ENCODE measurements around the gene VWA1. TPM values are rescaled to one million over a fixed set of nuclear protein-coding genes. Genes with fewer than 3 reads are reported as not detected.

The VWA1 gene
- total RNA-seq, 1 experiment from 2014 or later = 35.5 TPM

DNA sequence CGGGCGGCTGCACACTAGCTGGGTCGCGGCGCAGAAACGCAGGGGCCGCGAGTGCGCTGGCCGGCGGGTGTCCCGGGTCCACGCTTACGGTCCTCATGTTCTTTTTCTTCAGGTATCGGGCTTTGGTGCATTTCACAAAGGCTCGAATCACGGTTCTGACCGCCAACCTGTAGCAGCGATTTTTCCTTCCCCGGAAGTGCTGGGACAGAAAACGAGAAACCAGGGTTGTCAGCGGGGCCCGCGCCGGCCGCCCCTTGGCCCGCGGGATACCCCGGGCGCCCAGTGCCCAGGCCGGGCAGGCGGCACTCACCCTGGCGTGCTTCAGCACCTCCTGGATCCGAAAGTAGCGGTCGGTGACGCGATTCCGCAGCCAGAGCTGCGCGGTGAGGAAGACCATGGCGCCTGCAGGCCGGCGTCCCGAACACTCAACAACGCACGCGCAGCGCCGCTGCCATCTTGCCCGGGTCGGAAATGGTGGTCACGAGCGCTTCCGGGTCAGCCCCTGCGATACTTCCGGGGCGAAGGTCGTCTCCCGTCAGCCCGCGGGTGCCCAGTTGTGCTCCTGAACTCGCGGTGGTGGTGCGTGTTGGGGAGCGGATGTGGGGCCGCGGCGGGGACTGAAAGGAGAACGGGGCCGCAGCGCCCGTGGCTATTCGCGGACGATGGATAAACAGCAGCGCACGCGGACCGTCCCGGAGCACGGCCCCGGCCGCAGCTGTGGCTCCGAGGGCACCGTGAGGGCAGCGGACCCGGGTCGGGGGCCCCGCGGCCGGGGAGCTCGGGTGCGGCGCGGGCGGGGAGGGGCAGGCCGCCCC, 28.5 kb upstream of the VWA1 start, which contains the start of gene MRPL20 (continued):
- TF ChIP-seq, protein P1, sequence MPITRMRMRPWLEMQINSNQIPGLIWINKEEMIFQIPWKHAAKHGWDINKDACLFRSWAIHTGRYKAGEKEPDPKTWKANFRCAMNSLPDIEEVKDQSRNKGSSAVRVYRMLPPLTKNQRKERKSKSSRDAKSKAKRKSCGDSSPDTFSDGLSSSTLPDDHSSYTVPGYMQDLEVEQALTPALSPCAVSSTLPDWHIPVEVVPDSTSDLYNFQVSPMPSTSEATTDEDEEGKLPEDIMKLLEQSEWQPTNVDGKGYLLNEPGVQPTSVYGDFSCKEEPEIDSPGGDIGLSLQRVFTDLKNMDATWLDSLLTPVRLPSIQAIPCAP (CRISPR knock-in tag; IDR thresholded peaks at IDR 0.05) = peak; percentile 91
- peak; percentile 97 for TF ChIP-seq TEAD1 (CRISPR knock-in tag; IDR thresholded peaks at IDR 0.05)
- TF ChIP-seq, protein P2, sequence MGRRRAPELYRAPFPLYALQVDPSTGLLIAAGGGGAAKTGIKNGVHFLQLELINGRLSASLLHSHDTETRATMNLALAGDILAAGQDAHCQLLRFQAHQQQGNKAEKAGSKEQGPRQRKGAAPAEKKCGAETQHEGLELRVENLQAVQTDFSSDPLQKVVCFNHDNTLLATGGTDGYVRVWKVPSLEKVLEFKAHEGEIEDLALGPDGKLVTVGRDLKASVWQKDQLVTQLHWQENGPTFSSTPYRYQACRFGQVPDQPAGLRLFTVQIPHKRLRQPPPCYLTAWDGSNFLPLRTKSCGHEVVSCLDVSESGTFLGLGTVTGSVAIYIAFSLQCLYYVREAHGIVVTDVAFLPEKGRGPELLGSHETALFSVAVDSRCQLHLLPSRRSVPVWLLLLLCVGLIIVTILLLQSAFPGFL (CRISPR knock-in tag; IDR thresholded peaks at IDR 0.05; ENCODE audit: borderline replicate concordance) = no peak
- TF ChIP-seq SMAD4 (CRISPR knock-in tag; IDR thresholded peaks at IDR 0.05) = 0 out of 2 replicates have a peak, but pooled peaks have one; percentile 41
- TF ChIP-seq, protein P3, sequence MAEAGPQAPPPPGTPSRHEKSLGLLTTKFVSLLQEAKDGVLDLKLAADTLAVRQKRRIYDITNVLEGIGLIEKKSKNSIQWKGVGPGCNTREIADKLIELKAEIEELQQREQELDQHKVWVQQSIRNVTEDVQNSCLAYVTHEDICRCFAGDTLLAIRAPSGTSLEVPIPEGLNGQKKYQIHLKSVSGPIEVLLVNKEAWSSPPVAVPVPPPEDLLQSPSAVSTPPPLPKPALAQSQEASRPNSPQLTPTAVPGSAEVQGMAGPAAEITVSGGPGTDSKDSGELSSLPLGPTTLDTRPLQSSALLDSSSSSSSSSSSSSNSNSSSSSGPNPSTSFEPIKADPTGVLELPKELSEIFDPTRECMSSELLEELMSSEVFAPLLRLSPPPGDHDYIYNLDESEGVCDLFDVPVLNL (CRISPR knock-in tag; IDR thresholded peaks at IDR 0.05; ENCODE audit: borderline replicate concordance, low read depth) = peak; percentile 74; the same call in 1 of the 2 replicates
- TF ChIP-seq FOXK1 (CRISPR knock-in tag; IDR thresholded peaks at IDR 0.05) = peak; percentile 99
- TF ChIP-seq, protein P4, sequence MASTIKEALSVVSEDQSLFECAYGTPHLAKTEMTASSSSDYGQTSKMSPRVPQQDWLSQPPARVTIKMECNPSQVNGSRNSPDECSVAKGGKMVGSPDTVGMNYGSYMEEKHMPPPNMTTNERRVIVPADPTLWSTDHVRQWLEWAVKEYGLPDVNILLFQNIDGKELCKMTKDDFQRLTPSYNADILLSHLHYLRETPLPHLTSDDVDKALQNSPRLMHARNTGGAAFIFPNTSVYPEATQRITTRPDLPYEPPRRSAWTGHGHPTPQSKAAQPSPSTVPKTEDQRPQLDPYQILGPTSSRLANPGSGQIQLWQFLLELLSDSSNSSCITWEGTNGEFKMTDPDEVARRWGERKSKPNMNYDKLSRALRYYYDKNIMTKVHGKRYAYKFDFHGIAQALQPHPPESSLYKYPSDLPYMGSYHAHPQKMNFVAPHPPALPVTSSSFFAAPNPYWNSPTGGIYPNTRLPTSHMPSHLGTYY (CRISPR knock-in tag; IDR thresholded peaks at IDR 0.05) = no peak
- TF ChIP-seq ZNF121 (CRISPR knock-in tag; IDR thresholded peaks at IDR 0.05) = 0 out of 2 replicates have a peak, but pooled peaks have one; percentile 13
- TF ChIP-seq ZNF232 (CRISPR knock-in tag; IDR thresholded peaks at IDR 0.05) = peak; percentile 84
- no peak for TF ChIP-seq FOXJ3 (CRISPR knock-in tag; IDR thresholded peaks at IDR 0.05; ENCODE audit: borderline replicate concordance)
- TF ChIP-seq, protein P5, sequence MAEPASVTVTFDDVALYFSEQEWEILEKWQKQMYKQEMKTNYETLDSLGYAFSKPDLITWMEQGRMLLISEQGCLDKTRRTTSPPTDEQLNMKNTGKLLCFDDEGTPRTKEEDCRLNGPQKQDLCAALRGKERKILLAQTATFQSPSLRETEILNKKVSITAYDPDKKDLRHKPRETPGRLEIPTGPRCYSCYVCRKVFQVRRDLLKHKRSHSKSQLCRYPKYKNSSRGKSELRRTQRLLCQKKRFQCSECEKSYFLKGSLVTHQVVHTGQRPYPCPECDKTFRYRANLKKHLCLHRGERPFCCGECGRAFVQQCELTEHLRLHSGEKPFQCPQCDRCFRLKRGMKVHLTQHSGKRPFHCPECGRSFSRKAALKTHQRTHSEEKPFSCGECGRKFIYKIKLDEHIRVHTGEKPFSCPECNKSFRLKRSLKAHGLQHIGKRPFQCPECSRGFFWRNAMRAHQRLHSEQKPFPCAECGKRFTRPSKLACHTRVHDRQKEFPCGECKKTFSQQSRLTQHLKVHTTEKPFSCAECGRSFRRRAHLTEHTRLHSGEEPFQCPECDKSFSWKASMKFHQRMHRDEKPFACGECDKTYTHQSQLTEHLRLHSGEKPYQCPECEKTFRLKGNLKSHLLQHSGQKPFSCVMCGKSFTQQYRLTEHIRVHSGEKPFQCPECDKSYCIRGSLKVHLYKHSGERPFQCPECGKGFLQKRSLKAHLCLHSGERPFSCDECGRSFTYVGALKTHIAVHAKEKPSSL (CRISPR knock-in tag; conservative IDR thresholded peaks at IDR 0.05) = no peak
- TF ChIP-seq, protein P6, sequence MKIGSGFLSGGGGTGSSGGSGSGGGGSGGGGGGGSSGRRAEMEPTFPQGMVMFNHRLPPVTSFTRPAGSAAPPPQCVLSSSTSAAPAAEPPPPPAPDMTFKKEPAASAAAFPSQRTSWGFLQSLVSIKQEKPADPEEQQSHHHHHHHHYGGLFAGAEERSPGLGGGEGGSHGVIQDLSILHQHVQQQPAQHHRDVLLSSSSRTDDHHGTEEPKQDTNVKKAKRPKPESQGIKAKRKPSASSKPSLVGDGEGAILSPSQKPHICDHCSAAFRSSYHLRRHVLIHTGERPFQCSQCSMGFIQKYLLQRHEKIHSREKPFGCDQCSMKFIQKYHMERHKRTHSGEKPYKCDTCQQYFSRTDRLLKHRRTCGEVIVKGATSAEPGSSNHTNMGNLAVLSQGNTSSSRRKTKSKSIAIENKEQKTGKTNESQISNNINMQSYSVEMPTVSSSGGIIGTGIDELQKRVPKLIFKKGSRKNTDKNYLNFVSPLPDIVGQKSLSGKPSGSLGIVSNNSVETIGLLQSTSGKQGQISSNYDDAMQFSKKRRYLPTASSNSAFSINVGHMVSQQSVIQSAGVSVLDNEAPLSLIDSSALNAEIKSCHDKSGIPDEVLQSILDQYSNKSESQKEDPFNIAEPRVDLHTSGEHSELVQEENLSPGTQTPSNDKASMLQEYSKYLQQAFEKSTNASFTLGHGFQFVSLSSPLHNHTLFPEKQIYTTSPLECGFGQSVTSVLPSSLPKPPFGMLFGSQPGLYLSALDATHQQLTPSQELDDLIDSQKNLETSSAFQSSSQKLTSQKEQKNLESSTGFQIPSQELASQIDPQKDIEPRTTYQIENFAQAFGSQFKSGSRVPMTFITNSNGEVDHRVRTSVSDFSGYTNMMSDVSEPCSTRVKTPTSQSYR (CRISPR knock-in tag; IDR thresholded peaks at IDR 0.05) = no peak; the same call in 1 of the 2 replicates
- TF ChIP-seq IRF2 (CRISPR knock-in tag; IDR thresholded peaks at IDR 0.05; ENCODE audit: borderline replicate concordance, low read depth) = 0 out of 2 replicates have a peak, but pooled peaks have one; percentile 51
- TF ChIP-seq, protein P7, sequence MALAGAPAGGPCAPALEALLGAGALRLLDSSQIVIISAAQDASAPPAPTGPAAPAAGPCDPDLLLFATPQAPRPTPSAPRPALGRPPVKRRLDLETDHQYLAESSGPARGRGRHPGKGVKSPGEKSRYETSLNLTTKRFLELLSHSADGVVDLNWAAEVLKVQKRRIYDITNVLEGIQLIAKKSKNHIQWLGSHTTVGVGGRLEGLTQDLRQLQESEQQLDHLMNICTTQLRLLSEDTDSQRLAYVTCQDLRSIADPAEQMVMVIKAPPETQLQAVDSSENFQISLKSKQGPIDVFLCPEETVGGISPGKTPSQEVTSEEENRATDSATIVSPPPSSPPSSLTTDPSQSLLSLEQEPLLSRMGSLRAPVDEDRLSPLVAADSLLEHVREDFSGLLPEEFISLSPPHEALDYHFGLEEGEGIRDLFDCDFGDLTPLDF (CRISPR knock-in tag; IDR thresholded peaks at IDR 0.05) = 0 out of 2 replicates have a peak, but pooled peaks have one; percentile 62
- TF ChIP-seq NFE2L1 (CRISPR knock-in tag; IDR thresholded peaks at IDR 0.05) = peak; percentile 79
- no peak for TF ChIP-seq NR1H2 (CRISPR knock-in tag; IDR thresholded peaks at IDR 0.05)
- TF ChIP-seq CREM (CRISPR knock-in tag; IDR thresholded peaks at IDR 0.05) = peak; percentile 92
- TF ChIP-seq, protein P8, sequence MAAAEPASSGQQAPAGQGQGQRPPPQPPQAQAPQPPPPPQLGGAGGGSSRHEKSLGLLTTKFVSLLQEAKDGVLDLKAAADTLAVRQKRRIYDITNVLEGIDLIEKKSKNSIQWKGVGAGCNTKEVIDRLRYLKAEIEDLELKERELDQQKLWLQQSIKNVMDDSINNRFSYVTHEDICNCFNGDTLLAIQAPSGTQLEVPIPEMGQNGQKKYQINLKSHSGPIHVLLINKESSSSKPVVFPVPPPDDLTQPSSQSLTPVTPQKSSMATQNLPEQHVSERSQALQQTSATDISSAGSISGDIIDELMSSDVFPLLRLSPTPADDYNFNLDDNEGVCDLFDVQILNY (CRISPR knock-in tag; IDR thresholded peaks at IDR 0.05) = peak; percentile 47; the same call in 1 of the 2 replicates
- peak; percentile 88 for TF ChIP-seq ZNF219 (CRISPR knock-in tag; IDR thresholded peaks at IDR 0.05; ENCODE audit: borderline replicate concordance)
- TF ChIP-seq, protein P9, sequence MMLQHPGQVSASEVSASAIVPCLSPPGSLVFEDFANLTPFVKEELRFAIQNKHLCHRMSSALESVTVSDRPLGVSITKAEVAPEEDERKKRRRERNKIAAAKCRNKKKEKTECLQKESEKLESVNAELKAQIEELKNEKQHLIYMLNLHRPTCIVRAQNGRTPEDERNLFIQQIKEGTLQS (CRISPR knock-in tag; conservative IDR thresholded peaks at IDR 0.05) = no peak
- TF ChIP-seq PRRX2 (CRISPR knock-in tag; IDR thresholded peaks at IDR 0.05) = no peak
- TF ChIP-seq GTF2I (CRISPR knock-in tag; conservative IDR thresholded peaks at IDR 0.05) = no peak
- no peak for TF ChIP-seq EMX1 (CRISPR knock-in tag; IDR thresholded peaks at IDR 0.05)
- peak; percentile 47; the same call in 1 of the 2 replicates for TF ChIP-seq ESRRA (CRISPR knock-in tag; IDR thresholded peaks at IDR 0.05; ENCODE audit: borderline replicate concordance)
